GM12878 (cell line): ENCODE data around the gene NPSR1.

Experiments used
- E2F4 ChIP-seq: IDR thresholded peaks from 2 replicates; pipeline ENCODE4 v1.6.1; 2012; ENCODE audit warnings: low read depth, low read length, improper control_type of control experiment
- EP300 ChIP-seq, 2 experiments: fragments of 150-350 bp in 1 of 2; IDR thresholded peaks; 2 replicates each; pipeline ENCODE4 v1.6.1; 2011 to 2012; ENCODE audit warnings: low read depth in 2 of 2, low read length in 2 of 2, borderline replicate concordance in 1 of 2, improper control_type of control experiment in 1 of 2, inconsistent platforms in 1 of 2; ENCODE audit not compliant: control insufficient read depth in 1 of 2
- HDAC6 ChIP-seq: fragments of 200-600 bp; sonication (generic); IDR thresholded peaks from one replicate; pipeline ENCODE4 v1.8.0; 2017; ENCODE audit warnings: antibody characterized with exemption; ENCODE audit not compliant: unreplicated experiment
- POLR2AphosphoS5 ChIP-seq: IDR thresholded peaks from 2 replicates; pipeline ENCODE4 v1.6.1; 2011; ENCODE audit warnings: mild to moderate bottlenecking, low read length, inconsistent platforms
- ZNF24 ChIP-seq: fragments of 450-650 bp; IDR thresholded peaks from 2 replicates; pipeline ENCODE4 v1.6.1; 2017; ENCODE audit warnings: antibody characterized with exemption, mild to moderate bottlenecking
- TF ChIP-seq, protein P1 (sequence below), 3 experiments: IDR thresholded peaks in 2 of 3; conservative IDR thresholded peaks in 1 of 3; 2 replicates each; pipeline ENCODE4 v1.5.1; 2011; ENCODE audit warnings: low read depth in 3 of 3, low read length in 3 of 3, mild to moderate bottlenecking in 3 of 3, control low read depth in 2 of 3, moderate library complexity in 2 of 3, inconsistent platforms in 1 of 3, mixed read lengths in 1 of 3; ENCODE audit not compliant: control insufficient read depth in 2 of 3, insufficient read depth in 1 of 3; ENCODE audit errors: extremely low read depth in 1 of 3
- TF ChIP-seq, protein P2 (sequence below): fragments of 450-650 bp; IDR thresholded peaks from 2 replicates; pipeline ENCODE4 v1.6.1; 2018; ENCODE audit warnings: borderline replicate concordance, mild to moderate bottlenecking; ENCODE audit not compliant: partially characterized antibody
- TF ChIP-seq, protein P3 (sequence below): IDR thresholded peaks from 2 replicates; pipeline ENCODE4 v1.6.1; 2012; ENCODE audit warnings: low read length, inconsistent platforms

- TF ChIP-seq, protein P1, sequence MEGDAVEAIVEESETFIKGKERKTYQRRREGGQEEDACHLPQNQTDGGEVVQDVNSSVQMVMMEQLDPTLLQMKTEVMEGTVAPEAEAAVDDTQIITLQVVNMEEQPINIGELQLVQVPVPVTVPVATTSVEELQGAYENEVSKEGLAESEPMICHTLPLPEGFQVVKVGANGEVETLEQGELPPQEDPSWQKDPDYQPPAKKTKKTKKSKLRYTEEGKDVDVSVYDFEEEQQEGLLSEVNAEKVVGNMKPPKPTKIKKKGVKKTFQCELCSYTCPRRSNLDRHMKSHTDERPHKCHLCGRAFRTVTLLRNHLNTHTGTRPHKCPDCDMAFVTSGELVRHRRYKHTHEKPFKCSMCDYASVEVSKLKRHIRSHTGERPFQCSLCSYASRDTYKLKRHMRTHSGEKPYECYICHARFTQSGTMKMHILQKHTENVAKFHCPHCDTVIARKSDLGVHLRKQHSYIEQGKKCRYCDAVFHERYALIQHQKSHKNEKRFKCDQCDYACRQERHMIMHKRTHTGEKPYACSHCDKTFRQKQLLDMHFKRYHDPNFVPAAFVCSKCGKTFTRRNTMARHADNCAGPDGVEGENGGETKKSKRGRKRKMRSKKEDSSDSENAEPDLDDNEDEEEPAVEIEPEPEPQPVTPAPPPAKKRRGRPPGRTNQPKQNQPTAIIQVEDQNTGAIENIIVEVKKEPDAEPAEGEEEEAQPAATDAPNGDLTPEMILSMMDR (IDR thresholded peaks at IDR 0.05 in 2 of 3, conservative IDR thresholded peaks at IDR 0.05 in 1 of 3; ENCODE audit: control insufficient read depth in 2 of 3, extremely low read depth in 1 of 3, insufficient read depth in 1 of 3, low read depth in 3 of 3, low read length in 3 of 3) = no peak
- TF ChIP-seq HDAC6 = no peak
- TF ChIP-seq, protein P2, sequence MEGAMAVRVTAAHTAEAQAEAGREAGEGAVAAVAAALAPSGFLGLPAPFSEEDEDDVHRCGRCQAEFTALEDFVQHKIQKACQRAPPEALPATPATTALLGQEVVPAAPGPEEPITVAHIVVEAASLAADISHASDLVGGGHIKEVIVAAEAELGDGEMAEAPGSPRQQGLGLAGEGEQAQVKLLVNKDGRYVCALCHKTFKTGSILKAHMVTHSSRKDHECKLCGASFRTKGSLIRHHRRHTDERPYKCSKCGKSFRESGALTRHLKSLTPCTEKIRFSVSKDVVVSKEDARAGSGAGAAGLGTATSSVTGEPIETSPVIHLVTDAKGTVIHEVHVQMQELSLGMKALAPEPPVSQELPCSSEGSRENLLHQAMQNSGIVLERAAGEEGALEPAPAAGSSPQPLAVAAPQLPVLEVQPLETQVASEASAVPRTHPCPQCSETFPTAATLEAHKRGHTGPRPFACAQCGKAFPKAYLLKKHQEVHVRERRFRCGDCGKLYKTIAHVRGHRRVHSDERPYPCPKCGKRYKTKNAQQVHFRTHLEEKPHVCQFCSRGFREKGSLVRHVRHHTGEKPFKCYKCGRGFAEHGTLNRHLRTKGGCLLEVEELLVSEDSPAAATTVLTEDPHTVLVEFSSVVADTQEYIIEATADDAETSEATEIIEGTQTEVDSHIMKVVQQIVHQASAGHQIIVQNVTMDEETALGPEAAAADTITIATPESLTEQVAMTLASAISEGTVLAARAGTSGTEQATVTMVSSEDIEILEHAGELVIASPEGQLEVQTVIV = no peak
- TF ChIP-seq EP300 (IDR thresholded peaks at IDR 0.05; ENCODE audit: borderline replicate concordance in 1 of 2, control insufficient read depth in 1 of 2, low read depth in 2 of 2, low read length in 2 of 2) = no peak
- no peak for TF ChIP-seq E2F4
- TF ChIP-seq, protein P3, sequence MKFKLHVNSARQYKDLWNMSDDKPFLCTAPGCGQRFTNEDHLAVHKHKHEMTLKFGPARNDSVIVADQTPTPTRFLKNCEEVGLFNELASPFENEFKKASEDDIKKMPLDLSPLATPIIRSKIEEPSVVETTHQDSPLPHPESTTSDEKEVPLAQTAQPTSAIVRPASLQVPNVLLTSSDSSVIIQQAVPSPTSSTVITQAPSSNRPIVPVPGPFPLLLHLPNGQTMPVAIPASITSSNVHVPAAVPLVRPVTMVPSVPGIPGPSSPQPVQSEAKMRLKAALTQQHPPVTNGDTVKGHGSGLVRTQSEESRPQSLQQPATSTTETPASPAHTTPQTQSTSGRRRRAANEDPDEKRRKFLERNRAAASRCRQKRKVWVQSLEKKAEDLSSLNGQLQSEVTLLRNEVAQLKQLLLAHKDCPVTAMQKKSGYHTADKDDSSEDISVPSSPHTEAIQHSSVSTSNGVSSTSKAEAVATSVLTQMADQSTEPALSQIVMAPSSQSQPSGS = no peak
- TF ChIP-seq ZNF24 = no peak
- TF ChIP-seq POLR2AphosphoS5 = no peak
Observed at GRCh38 chr7:34747176-34747781, 89.3 kb downstream of the NPSR1 start.
